HepG2 (cell line): ENCODE results near the gene UQCR10. TPM values are rescaled to one million over a fixed set of nuclear protein-coding genes. Genes with fewer than 3 reads are reported as not detected.

Source experiments
- ATAC-seq: fragments of 200-7000 bp; cut with Tn5 transposase; 3 replicates; pipeline ENCODE4 v1.9.1; 2020; ENCODE audit warnings: mild to moderate bottlenecking, moderate library complexity
- BruUV-seq: library from RNA; stranded (reverse); fragments of 400-500 nt; replicated peaks from 2 replicates; lab custom pipeline; 2021; lab: Mats Ljungman, UMichigan
- CTCF ChIA-PET: fragments of 300-600 bp; formaldehyde crosslinking; extraction: SDS; loops from one replicate; lab custom pipeline; 2021; ENCODE audit warnings: low total read pairs, inconsistent platforms, low intra/inter-chr PET ratio; lab: Yijun Ruan, JAX
- POLR2A ChIA-PET: fragments of 350-600 bp; sonication (Branson Sonifier 250); formaldehyde crosslinking; loops from one replicate; lab custom pipeline; 2020; ENCODE audit warnings: antibody characterized with exemption, inconsistent platforms; lab: Yijun Ruan, JAX
- DNase-seq: peaks from one replicate; pipeline ENCODE4 v3.0.0-alpha.2; 2015; ENCODE audit warnings: low spot score
- FAIRE-seq: peaks from 3 replicates; lab custom pipeline; 2011; peaks lifted over from hg19 to GRCh38; lab: Jason Lieb, UNC
- H2AFZ ChIP-seq: one replicate; pipeline ENCODE4 v1.6.1; 2011; ENCODE audit warnings: low read length, inconsistent platforms
- H3K27ac ChIP-seq: fragments of 300-600 bp; 3 replicates; pipeline ENCODE4 v1.8.0; 2011; ENCODE audit warnings: mixed run types, mild to moderate bottlenecking, mixed read lengths, low read length, inconsistent platforms; ENCODE audit not compliant: insufficient read depth; ENCODE audit errors: extremely low read length
- H3K27me3 ChIP-seq, 2 experiments: fragments of 200-600 bp in 1 of 2; 2 replicates in 1 of 2; 3 replicates in 1 of 2; pipeline versions ENCODE4 v1.6.0 to v1.8.0; 2011; ENCODE audit warnings: low read length in 2 of 2, mild to moderate bottlenecking in 2 of 2, moderate library complexity in 2 of 2, inconsistent platforms in 1 of 2; ENCODE audit not compliant: insufficient read depth in 2 of 2, control insufficient read depth in 1 of 2
- H3K36me3 ChIP-seq, 2 experiments: fragments of 200-600 bp in 1 of 2; replicated peaks in 1 of 2; 2 replicates in 1 of 2; 3 replicates in 1 of 2; pipeline versions ENCODE4 v1.5.1 to v1.8.0; 2011; ENCODE audit warnings: low read length in 2 of 2, inconsistent platforms in 1 of 2; ENCODE audit not compliant: insufficient read depth in 2 of 2, control insufficient read depth in 1 of 2
- H3K4me1 ChIP-seq: 2 replicates; pipeline ENCODE4 v1.5.1; 2012; ENCODE audit warnings: low read length, inconsistent platforms; ENCODE audit not compliant: insufficient read depth
- H3K4me2 ChIP-seq: 2 replicates; pipeline ENCODE4 v1.6.0; 2011; ENCODE audit warnings: low read depth, low read length, inconsistent platforms
- H3K4me3 ChIP-seq, 3 experiments: fragments of 200-600 bp in 1 of 3; sonication (generic), shearing (Covaris generic) in 1 of 3; replicated peaks in 1 of 3; 2 replicates each; pipeline ENCODE4 v1.5.1; 2011 to 2016; ENCODE audit warnings: low read length in 3 of 3, inconsistent platforms in 2 of 3, low read depth in 2 of 3, mild to moderate bottlenecking in 2 of 3, control low read depth in 1 of 3, mixed read lengths in 1 of 3; ENCODE audit not compliant: insufficient read depth in 1 of 3
- H3K79me2 ChIP-seq: one replicate; pipeline ENCODE4 v1.6.1; 2011; ENCODE audit warnings: low read length, inconsistent platforms; ENCODE audit not compliant: insufficient read depth
- H3K9ac ChIP-seq: 2 replicates; pipeline ENCODE4 v1.6.0; 2011; ENCODE audit warnings: mild to moderate bottlenecking, low read depth, low read length, inconsistent platforms; ENCODE audit not compliant: insufficient read depth
- H3K9me3 ChIP-seq: 2 replicates; pipeline ENCODE4 v1.5.1; 2012; ENCODE audit warnings: mild to moderate bottlenecking, low read length
- H4K20me1 ChIP-seq: 2 replicates; pipeline ENCODE4 v1.6.0; 2011; ENCODE audit warnings: inconsistent platforms, mild to moderate bottlenecking, low read length, moderate library complexity; ENCODE audit not compliant: insufficient read depth
- ATRX ChIP-seq: sonication (generic); formaldehyde crosslinking; IDR thresholded peaks from 2 replicates; pipeline ENCODE4 v1.4.0; 2020; ENCODE audit warnings: missing genetic modification reagents, borderline replicate concordance
- FOSL2 ChIP-seq: sonication (generic); formaldehyde crosslinking; IDR thresholded peaks from 2 replicates; pipeline ENCODE4 v1.4.0; 2020; ENCODE audit warnings: missing genetic modification reagents
- KDM5A ChIP-seq: fragments of 200-600 bp; sonication (generic); IDR thresholded peaks from 2 replicates; pipeline ENCODE4 v1.7.0; 2018; ENCODE audit warnings: antibody characterized with exemption, mild to moderate bottlenecking, low read length, borderline replicate concordance
- MTA3 ChIP-seq: sonication (generic); formaldehyde crosslinking; IDR thresholded peaks from 2 replicates; pipeline ENCODE4 v1.4.0; 2020; ENCODE audit warnings: missing genetic modification reagents
- SALL1 ChIP-seq: sonication (generic); formaldehyde crosslinking; IDR thresholded peaks from 2 replicates; pipeline ENCODE4 v1.8.0; 2022; ENCODE audit warnings: mild to moderate bottlenecking, missing genetic modification reagents
- TEAD2 ChIP-seq: sonication (generic); formaldehyde crosslinking; IDR thresholded peaks from 2 replicates; pipeline ENCODE4 v1.9.0; 2021; ENCODE audit warnings: missing genetic modification reagents
- YEATS2 ChIP-seq: sonication (generic); formaldehyde crosslinking; IDR thresholded peaks from 2 replicates; pipeline ENCODE4 v1.4.0; 2020; ENCODE audit warnings: missing genetic modification reagents, borderline replicate concordance
- ZSCAN9 ChIP-seq: IDR thresholded peaks from 2 replicates; pipeline ENCODE4 v1.6.1; 2016; ENCODE audit warnings: borderline replicate concordance
- WGBS: methylation state at CpG from one replicate; pipeline ENCODE4 v1.1.6; 2017; ENCODE audit warnings: low lambda C conversion rate; 5-methylcytosine and 5-hydroxymethylcytosine counted together
- in situ Hi-C: cut with HindIII; loops from 2 replicates; pipeline ENCODE4 v1.10.0; 2017; ENCODE audit warnings: low pct_unique_long_range_greater_than_20kb; ENCODE audit not compliant: extremely low pct_ligation_motif_present
- intact Hi-C: fragments of 100-400 bp; cut with micrococcal nuclease; formaldehyde crosslinking; loops from one replicate; pipeline ENCODE4 v1.10.0; 2022; ENCODE audit not compliant: unreplicated experiment
- polyA plus RNA-seq, 8 experiments: library from polyadenylated mRNA; depleted of rRNA in 3 of 8; stranded (reverse) in 7 of 8; unstranded in 1 of 8; fragments of >200 nt; fragmentation: Illumina TruSeq in 4 of 8; extraction: Trizol in 4 of 8; gene quantifications; 2 replicates each; pipeline versions ENCODE4 v1.2.1 to v1.2.3, GENCODE V29; 2011 to 2016; ENCODE audit warnings: low read depth in 4 of 8, missing spikeins in 1 of 8, mixed read lengths in 1 of 8; ENCODE audit not compliant: insufficient read depth in 1 of 8
- total RNA-seq, 5 experiments: library from RNA; depleted of rRNA; stranded (reverse); fragments of >200 nt; fragmentation: Illumina TruSeq; extraction: Trizol; gene quantifications; 2 replicates each; pipeline ENCODE4 v1.2.3, GENCODE V29; 2016; ENCODE audit warnings: low read depth in 1 of 5
- TF ChIP-seq, protein P1 (sequence below): sonication (generic); formaldehyde crosslinking; IDR thresholded peaks from 2 replicates; pipeline ENCODE4 v1.5.1; 2020; ENCODE audit warnings: missing genetic modification reagents, mild to moderate bottlenecking, borderline replicate concordance

The UQCR10 gene
- total and polyA plus RNA-seq, 2 of the 13 experiments (the other 11 are each of a cell fraction or from before 2014, with no cell fraction given) = 225 to 232 TPM

DNA sequence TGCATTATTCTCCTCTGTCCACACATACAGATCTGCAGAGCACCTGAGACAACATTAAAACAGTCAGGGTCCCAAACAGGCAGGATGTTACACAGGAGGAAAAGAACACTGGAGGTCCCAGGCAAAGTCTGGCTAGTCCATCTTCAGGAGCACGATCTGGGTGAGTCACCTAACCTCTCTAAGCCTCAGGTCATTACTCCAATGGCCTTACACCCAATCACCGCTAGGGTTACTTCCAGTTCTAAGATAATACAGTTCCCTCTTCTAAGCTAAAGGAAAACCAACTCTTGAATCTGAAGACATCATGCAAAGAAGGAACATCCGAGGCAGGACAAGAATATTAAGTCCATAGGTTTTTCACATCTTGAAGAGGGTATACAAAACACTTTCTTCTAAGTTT is 46.4 kb downstream of the UQCR10 start:
- H3K36me3 ChIP-seq = peaks cover 18 to 53% of the 10 kb centered on the region in 2 experiments
- no TSS peak for BruUV-seq
- ATAC-seq (0 out of 3 replicates have a peak, but pooled peaks have one; percentile 29), DNase-seq (no peak), FAIRE-seq (no peak)
- H3K4me2 ChIP-seq = no peak overlapping the region
- H3K27ac ChIP-seq = no peak overlapping the region
- H3K4me3 ChIP-seq = no peak overlapping the region
- in situ Hi-C loops = no loop called here
- POLR2A ChIA-PET = no interaction called here
- intact Hi-C loops = no loop called here
- WGBS = 70% methylated on average over 3 of the region's 3 CpGs
- TF ChIP-seq MTA3 (CRISPR knock-in tag) (no peak), FOSL2 (peak; percentile 48; the same call in 1 of the 2 replicates)
- peaks cover 51% of the 10 kb centered on the region for H3K4me1 ChIP-seq
- no peaks in the 10 kb centered on the region for H3K9me3 ChIP-seq
- no peaks in the 10 kb centered on the region for H4K20me1 ChIP-seq
- no peaks in the 10 kb centered on the region; a peak in 1 of 5 replicates for H3K27me3 ChIP-seq
- H3K79me2 ChIP-seq = no peaks in the 10 kb centered on the region
- CTCF ChIA-PET = no interaction called here
- H2AFZ ChIP-seq = no peak overlapping the region
- H3K9ac ChIP-seq = no peak overlapping the region

- WGBS = 70% methylated on average over 5 of the region's 5 CpGs
Measured at GRCh38 chr22:29814003-29814402, 46.8 kb downstream of the UQCR10 start.

More at GRCh38 chr22:29814003-29814402, 46.8 kb downstream of the UQCR10 start:
- FAIRE-seq = no peak
- in situ Hi-C loops (no loop called here), intact Hi-C loops (no loop called here)
- Histone ChIP-seq H3K9ac (no peak overlapping the region), H3K27me3 (no peaks in the 10 kb centered on the region; a peak in 1 of 5 replicates), H3K9me3 (no peaks in the 10 kb centered on the region), H4K20me1 (no peaks in the 10 kb centered on the region), H3K4me3 (no peak overlapping the region), H3K4me2 (no peak overlapping the region), H3K79me2 (no peaks in the 10 kb centered on the region), H2AFZ (no peak overlapping the region), H3K4me1 (peaks cover 51% of the 10 kb centered on the region), H3K27ac (no peak overlapping the region), H3K36me3 (peaks cover 19 to 52% of the 10 kb centered on the region in 2 experiments)
- no peak; the same call in 2 of the 3 replicates for ATAC-seq
- POLR2A ChIA-PET = no interaction called here
- no peak for DNase-seq
- BruUV-seq = no TSS peak
- CTCF ChIA-PET = no interaction called here
- TF ChIP-seq KDM5A (no peak), ATRX (CRISPR knock-in tag) (no peak), YEATS2 (CRISPR knock-in tag) (no peak), TEAD2 (no peak), ZSCAN9 (no peak), SALL1 (no peak)
- TF ChIP-seq, protein P1, sequence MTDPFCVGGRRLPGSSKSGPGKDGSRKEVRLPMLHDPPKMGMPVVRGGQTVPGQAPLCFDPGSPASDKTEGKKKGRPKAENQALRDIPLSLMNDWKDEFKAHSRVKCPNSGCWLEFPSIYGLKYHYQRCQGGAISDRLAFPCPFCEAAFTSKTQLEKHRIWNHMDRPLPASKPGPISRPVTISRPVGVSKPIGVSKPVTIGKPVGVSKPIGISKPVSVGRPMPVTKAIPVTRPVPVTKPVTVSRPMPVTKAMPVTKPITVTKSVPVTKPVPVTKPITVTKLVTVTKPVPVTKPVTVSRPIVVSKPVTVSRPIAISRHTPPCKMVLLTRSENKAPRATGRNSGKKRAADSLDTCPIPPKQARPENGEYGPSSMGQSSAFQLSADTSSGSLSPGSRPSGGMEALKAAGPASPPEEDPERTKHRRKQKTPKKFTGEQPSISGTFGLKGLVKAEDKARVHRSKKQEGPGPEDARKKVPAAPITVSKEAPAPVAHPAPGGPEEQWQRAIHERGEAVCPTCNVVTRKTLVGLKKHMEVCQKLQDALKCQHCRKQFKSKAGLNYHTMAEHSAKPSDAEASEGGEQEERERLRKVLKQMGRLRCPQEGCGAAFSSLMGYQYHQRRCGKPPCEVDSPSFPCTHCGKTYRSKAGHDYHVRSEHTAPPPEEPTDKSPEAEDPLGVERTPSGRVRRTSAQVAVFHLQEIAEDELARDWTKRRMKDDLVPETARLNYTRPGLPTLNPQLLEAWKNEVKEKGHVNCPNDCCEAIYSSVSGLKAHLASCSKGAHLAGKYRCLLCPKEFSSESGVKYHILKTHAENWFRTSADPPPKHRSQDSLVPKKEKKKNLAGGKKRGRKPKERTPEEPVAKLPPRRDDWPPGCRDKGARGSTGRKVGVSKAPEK (CRISPR knock-in tag) = no peak
